RKO (cell line): ENCODE results near the gene CACNA1F.
"Not testable (repeated sequence)": the region's sequence is repeated elsewhere in the genome, so short reads cannot be mapped to it uniquely, and the experiment has no call there.

Source experiments
- DNase-seq: peaks from one replicate; pipeline ENCODE4 v3.0.0-alpha.2; 2016; ENCODE audit warnings: low spot score

Gene CACNA1F

DNA sequence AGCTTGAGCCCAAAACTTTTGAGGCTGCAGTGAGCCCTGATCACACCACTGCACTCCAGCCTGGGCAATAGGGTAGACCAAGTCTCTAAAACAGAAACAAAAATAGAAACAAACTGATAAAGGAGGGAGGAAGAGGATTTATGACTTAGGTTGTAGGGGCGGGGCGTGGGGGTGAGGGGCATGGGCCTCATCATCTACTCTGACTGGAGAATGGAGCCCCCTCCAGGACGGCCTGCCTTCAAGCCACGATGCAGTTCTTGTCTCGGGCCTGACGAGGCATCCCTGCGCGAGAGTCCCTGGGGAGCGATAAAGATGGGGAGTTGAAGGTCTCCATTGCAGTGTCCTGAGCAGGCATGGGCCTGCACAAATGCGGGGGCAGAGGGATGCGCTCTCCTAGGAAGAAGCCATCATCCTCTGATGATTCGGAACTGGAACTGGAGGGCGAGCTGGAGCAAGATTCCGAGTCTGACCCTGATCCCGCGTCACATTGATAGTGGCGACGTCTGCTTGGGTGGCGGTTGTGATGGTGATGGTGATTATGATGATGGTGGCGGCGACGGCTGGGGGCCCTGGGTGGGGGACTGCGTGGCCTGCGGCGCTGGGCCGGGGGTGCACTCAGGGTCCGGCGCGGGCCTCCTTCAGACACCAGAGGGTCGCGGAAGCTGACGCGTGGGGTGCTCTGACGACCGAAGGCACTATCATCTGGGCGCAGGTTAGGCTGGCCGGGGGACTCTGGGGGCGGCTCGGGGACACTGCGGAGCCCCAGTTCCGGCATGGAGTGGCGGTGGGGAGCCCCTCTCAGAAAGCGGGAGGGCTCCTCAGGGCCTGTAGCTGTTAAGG lies 57.5 kb downstream of the CACNA1F start:
- DNase-seq, result no peak

DNA sequence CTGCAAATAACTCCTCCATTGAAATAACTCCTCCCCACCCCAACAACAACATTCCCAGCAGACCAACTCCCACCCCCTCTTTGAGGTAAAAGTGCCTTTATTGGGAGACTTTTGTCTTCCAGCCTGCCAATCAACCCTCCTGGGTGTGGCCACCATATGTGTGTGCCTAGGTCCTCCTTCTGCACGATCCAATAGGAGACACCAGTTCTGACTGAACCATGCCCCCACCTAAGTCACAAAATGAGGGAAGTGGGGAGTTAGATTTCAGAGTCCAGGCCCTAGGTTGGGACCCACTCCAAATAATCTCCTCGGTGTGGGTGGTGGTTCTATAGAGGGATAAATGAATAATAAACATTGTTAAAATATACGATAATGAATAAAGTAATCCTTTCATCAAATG lies 58.4 kb downstream of the CACNA1F start:
- DNase-seq, result no peak

DNA sequence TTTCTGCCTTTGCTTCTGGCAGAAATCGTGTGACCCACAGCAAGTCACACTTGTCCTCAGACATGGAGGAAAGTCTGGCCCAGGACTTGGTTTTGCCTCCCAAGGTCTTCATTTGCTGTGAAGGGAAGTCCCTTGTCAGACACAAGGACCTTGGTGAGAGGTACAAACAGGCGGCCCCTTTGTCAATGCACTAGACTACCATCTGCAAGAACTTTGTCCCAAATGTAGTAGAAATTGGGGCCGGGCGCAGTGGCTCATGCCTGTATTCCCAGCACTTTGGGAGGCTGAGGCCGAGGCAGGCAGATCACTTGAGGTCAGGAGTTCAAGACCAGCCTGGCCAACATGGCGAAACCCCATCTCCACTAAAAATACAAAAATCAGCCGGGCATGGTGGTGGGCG lies 59.6 kb downstream of the CACNA1F start:
- DNase-seq, result not testable (repeated sequence)

DNA sequence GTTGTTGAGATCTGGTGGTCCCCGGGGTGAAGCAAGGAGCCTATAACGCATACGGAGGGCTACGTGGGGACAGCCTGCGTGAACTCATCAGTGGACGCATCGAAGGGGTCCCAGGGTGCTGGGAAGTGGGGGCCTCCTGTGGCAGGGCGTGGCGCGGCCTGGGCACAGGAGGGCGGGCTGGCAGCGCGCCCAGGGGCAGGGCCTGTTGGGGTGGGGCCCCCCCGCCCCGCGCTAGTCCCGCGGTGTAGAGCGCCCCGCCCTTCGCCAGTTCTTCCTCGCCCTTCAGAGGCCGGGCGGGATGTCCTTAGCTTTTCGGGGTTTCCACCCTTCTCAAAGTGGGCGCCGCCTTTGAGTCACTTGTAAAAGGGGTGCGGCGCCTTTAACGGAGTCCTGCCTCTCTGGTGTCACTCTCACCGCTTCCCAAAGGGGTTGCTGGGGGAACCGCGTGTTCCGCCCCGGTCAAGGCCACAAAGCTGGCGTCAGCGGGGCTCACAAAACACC lies 60.8 kb downstream of the CACNA1F start:
- peak; percentile 91 for DNase-seq

DNA sequence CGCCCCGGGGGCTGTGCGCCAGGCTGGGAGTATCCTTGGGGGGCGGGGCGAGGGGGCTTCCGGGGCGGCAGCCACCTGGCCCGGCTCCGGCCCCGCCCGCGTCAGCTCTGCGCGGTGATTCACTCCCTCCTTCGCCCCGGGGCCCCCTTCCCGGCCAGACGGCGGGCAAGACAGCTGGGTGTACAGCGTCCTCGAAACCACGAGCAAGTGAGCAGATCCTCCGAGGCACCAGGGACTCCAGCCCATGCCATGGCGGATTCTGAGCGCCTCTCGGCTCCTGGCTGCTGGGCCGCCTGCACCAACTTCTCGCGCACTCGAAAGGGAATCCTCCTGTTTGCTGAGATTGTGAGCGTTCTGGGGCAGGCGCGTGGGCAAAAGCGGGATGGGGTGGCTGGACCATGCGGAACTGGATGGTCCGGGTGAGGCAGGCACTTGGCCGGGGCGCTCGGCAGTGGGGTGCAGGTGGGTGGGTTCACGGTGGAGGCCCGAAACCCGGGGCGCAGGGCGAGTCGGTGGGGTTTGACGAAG lies 61.3 kb downstream of the CACNA1F start, which contains the start of gene PLP2:
TSS of gene PLP2 (plus strand) at position 147 of the 528 bp plus-strand sequence. CDS start at position 250, 103 bp downstream.
- peak; percentile 77 for DNase-seq

DNA sequence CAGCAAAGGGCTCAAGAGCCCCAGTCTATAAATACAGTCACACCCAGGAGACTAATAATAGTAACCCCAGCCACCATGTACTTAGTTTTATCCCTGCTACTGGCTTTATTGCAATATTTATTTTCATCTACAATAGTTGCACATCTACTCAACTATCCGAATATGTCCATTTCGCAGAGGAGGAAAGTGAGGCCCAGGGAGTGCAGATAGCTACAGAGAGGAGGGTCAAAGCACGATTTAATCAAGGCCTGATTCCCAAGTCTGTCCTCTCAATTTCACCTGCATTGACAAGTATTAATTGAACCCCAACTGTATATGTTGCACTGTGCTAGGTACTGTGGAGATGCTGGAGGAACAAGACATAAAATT lies 65.4 kb downstream of the CACNA1F start:
- no peak for DNase-seq

DNA sequence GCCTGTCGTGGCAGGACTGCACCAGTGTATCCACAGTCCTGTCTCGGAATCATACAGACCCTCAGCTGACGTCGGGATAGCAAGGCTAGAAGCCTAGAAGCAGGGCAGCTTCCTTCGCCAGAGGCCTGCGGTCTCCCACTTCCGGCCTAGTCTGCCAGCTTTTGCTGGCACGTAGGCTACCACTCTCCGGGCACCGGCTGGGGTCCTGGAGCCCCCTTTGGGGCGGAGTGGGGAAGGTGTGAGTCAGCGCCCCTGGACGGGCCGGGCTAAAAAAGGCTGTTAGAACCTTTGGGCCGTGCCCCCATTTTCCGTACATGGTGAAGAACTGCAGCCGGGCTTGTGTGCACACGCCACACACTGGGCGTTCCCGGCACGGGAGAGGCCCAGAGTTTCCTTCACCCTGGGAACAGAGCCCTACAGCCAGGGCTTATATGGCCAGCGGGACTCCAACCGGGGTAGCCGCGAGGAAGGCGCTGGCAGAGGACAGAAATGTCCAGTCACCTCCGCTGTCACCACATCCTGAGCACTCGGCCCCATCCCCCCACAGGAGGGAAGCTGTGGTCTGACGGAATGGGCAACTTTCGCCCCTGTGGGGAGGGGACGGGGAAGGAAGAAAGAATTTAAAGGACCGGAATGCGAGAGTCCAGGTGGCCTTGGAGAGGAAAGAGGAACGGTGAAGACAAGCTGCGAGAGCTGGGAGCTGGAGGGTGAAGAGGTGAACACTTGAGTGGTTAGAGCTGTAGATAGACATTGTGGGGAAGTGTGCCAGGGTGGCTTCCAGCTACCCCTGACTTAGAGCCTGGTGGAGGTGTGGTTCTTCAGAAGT lies 66.0 kb downstream of the CACNA1F start:
- peak; percentile 86 for DNase-seq

DNA sequence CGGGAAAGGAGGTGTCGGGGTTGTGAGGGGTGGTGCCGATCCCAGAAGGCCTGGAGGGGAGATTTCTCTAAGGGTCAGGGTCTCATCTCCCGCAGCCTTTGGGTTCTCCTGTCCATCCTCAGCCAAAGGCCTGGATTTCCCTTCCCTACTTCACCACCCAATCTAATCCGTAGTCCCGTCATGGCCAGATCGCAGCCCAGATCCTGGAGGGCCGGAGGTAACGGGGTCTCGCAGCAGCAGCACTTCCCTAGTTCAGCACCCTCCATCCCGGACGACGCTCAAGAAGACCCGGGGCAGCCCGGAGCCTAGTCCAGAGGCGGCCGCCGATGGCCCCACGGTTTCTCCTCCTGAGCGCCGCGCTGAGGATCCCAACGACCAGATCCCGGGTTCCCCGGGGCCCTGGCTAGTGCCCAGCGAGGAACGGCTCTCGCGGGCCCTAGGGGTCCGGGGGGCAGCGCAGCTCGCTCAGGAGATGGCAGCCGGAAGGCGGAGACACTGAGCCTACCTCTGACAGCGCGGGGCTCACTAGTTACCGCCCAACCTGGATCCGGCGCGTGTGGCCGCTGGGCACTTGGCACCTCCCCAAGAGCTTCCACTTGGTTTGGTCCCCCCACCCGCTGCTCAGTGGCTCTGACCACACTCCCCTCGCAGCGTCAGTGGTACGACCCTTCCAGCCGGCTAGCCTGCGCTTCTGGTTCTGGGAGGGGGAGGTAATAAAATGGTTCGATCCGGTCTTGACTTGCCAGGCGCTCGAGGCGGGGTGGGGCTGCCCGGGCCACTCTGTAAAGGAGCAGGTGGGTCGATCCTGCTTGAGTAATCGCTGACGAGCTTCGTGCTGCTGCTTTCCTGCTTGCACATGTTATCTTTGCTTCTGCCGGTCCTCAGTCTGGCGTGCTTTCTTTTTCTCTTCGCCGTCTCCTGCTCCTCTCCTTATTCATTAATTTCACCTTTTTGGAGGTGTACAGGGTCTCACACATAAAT lies 66.9 kb downstream of the CACNA1F start:
- peak; percentile 94 for DNase-seq

DNA sequence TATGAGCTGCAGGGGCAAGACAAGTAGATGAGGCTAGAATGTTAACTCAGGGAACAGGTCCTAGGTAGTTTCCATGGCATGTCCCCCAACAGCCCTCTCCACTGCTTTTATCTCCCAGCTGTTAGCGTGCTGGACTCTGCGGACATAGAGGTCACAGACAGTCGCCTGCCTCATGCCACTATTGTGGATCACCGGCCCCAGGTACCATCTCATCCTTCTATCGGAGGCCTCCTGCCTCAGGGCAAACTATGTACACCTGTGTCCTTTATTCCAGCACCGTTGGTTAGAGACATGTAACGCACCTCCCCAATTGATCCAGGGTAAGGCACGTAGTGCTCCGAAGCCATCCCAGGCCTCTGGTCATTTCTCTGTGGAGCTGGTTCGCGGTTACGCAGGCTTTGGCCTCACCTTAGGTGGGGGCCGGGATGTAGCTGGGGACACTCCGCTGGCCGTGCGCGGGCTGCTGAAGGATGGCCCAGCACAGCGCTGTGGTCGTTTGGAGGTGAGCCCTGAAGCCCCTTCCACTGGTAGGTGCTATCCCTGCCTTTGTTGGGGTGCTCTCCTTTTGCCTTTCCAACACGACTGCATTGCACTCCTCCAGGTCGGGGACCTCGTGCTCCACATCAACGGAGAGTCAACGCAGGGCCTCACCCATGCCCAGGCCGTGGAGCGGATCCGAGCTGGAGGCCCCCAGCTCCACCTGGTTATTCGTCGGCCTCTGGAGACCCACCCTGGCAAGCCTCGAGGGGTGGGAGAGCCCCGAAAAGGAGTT lies 68.4 kb downstream of the CACNA1F start:
- DNase-seq, result no peak

DNA sequence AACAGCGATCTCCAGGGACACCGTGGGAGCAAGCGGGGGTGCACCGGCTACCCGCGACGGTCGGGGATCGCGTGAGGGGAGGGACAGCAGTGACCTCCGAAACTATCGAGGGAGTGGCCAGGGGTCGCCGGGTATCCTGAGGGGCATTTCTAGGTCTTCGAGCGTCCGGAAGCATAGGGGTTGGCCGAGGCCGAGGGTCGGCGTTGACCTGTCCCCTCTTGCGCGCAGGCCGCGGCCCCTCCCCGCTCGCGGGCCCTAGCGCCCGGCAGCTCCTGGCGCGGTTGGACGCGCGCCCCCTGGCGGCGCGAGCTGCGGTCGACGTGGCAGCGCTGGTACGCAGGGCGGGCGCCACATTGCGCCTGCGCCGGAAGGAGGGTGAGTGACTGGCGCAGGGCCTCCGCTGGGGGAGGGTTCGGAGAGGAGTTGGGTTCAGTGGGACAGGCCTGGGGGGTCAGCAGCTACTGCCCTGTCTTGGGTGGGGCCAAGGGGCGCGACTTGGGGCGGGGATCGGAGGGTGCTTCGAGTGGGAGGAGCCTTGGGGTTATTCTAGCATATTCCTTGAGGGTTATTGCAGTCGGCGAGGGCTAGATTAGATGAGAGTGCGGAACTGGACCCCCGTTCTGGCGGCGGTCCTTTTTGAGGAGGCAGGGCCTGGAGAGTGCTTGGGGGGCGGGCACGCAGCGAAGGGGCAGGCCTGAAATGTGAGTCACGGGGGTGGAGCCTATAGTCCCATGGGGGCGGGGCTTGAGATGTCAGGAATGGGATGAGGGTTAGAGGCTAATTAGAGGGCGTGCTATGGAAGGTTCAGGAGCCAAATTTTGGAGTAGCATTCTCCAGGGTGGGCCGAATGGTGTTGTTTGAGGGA lies 69.4 kb downstream of the CACNA1F start:
- DNase-seq, result peak; percentile 86

DNA sequence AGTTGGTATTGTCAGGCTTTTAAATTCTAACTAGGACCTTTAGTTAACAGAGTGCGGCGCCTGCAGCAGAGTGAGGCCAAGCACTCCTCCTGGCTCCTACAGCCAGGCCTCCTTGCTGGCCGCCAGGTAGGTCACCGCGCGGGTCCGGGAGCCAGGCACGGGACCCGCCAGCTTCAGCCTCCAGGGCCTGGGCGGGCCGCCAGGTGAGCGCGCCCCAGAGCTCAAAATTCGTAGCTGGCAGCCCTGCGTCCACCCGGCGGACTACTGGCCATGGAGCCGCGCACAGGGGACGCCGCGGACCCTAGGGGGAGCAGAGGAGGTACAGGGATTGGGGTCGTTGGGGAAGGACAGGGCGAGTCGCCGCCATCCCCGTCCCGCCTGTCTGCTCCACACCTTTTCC lies 70.5 kb downstream of the CACNA1F start, which contains the start of gene MAGIX:
TSS of gene MAGIX (plus strand) at position 139 of the 400 bp plus-strand sequence. CDS start at position 271, 132 bp downstream.
- DNase-seq, result no peak

DNA sequence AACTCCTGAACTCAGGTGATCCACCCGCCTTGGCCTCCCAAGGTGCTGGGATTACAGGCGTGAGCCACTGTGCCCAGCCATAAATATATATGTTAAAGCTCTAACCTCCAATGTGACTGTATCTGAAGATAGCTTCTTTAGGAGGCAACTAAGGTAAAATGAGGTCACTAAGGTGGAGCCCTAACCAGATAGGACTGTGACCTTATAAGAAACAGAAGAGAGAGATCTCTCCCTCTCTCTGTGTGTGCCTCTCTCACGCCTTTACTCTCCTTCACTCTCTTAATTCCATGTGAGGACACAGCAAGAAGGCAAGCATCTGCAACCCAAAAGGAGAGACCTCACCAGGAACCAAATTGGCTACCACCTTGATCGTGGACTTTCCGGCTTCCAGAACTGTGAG lies 71.5 kb downstream of the CACNA1F start:
- no peak for DNase-seq

DNA sequence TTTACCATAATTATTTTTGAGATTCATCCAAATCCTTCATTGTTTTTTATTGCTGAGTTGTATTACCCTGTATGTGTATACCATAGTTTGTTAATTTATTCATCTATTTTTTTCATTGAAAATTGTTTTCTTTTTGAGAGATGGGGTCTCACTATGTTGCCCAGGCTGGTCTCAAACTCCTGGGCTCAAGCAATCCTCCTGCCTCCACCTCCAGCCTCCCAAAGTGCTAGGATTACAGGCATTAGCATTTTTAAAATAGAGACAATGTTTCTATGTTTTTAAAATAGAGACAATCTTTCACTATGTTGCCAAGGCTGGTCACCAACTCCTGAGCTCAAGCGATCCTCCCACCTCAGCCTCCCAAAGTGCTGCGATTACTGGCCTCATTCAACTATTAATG lies 72.2 kb downstream of the CACNA1F start:
- DNase-seq, result no peak

DNA sequence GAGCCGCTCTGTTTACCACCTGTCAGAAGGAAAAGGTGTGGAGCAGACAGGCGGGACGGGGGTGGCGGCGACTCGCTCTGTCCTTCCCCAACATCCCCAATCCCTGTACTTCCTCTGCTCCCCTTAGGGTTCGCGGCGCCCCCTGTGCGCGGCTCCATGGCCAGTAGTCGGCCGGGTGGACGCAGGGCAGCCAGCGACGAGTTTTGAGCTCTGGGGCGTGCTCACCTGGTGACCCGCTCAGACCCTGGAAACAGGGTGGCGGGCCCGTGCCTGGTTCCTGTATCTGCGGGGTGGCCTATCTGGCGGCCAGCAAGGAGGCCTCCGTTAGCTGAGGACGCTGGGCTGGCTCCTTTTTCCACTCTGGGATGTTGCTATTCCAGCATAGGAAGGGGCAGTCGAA lies 75.9 kb downstream of the CACNA1F start:
- DNase-seq, result no peak

DNA sequence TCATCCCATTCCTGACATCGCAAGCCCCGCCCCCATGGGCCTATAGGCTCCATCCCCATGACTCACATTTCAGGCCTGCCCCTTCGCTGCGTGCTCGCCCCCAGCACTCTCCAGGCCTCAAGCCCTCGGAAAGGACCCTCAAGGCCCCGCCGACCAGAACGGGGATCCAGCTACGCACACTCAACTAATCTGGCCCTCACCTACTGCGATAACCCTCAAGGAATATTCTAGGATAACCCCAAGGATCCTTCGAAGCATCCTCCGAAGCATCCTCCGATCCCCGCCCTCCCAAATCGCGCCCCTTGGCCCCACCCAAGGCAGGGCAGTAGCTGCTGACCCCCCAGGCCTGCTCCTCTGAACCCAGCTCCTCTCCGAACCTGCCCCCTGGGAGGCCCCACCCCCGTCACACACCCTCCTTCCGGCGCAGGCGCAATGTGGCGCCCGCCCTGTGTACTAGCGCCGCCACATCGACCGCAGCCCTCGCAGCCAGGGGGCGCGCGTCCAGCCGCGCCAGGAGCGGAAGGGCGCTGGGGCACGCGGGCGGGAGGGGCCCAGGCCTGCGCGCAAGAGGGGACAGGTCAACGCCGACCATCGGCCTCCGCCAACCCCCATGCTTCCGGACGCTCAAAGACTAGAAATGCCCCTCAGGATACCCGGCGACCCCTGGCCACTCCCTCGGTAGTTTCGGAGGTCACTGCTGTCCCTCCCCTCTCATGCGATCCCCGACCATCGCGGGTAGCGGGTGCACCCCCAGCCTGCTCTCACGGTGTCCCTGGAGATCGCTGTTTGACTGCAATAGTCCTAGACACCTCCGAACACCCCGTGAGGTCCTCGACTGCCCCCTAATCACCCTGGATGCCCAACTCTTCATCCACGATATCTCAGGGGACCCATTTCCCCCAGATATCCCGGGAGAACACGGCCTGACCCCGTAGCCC lies 77.0 kb downstream of the CACNA1F start:
- DNase-seq, result peak; percentile 91

DNA sequence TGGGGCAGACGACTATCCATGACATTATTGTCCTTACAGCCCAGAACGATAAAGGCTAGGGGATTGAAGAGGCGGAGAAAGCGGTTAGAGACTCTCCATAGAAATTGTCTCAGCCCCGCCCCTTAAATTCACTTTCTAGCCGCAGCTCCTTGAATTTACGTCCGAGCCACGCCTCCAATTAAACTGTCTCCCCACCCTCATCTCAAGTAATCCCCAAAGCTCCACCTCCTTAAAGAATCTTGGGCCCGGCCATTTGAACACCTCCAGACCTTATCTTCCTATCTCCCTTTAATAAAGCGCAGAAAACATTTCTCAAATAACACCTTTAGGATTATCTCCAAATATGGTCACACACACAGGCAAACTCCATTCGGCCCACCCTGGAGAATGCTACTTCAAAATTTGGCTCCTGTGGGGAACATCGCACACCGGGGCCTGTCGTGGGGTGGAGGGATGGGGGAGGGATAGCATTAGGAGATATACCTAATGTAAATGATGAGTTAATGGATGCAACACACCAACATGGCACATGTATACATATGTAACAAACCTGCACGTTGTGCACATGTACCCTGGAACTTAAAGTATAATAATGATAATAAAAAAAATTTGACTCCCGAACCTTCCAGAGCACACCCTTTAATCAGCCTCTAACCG lies 77.8 kb downstream of the CACNA1F start:
- DNase-seq, result peak; percentile 77
